H54 (cell line): ENCODE measurements around the gene PLD6.
A peak's percentile ranks its signal among the peaks of the same experiment; 100 is the strongest.
"Not testable (repeated sequence)": the region's sequence is repeated elsewhere in the genome, so short reads cannot be mapped to it uniquely, and the experiment has no call there.

Experiments used
- DNase-seq: peaks from one replicate; pipeline ENCODE4 v3.0.0; 2011; ENCODE audit warnings: low spot score, mixed read lengths; ENCODE audit not compliant: insufficient read length
- FAIRE-seq: peaks from 3 replicates; lab custom pipeline; 2011; peaks lifted over from hg19 to GRCh38; lab: Jason Lieb, UNC
- POLR2A ChIP-seq: IDR thresholded peaks from 2 replicates; pipeline ENCODE4 v1.6.1; 2011; ENCODE audit warnings: low read depth, mild to moderate bottlenecking, low read length

The PLD6 gene

GRCh38 chr17:17206124-17206912 lies at the start of gene PLD6:
TSS of gene PLD6 (minus strand) at chr17:17206333. CDS start at chr17:17206286, 47 bp downstream.
- FAIRE-seq (peak; percentile 52), DNase-seq (peak; percentile 86)

GRCh38 chr17:17255689-17256088 lies 49.6 kb upstream of the PLD6 start:
- FAIRE-seq, DNase-seq: not testable (repeated sequence)

More at GRCh38 chr17:17206124-17206912, at the start of gene PLD6:
- no peak; the same call in 1 of the 2 replicates for TF ChIP-seq POLR2A

- DNase-seq (no peak), FAIRE-seq (no peak)
- no peak for TF ChIP-seq POLR2A
These were observed 47.9 kb upstream of the PLD6 start for GRCh38 chr17:17254036-17254435.

- TF ChIP-seq POLR2A: no peak
- FAIRE-seq (no peak), DNase-seq (no peak)
These were observed 47.3 kb upstream of the PLD6 start for GRCh38 chr17:17253406-17253805.

- FAIRE-seq (no peak), DNase-seq (no peak)
- no peak for TF ChIP-seq POLR2A
These were observed 46.1 kb upstream of the PLD6 start for GRCh38 chr17:17252149-17252661.

GRCh38 chr17:17246879-17247278 lies 40.7 kb upstream of the PLD6 start:
- FAIRE-seq (no peak), DNase-seq (no peak)
- TF ChIP-seq POLR2A: no peak

GRCh38 chr17:17243163-17243562 lies 37.0 kb upstream of the PLD6 start:
- TF ChIP-seq POLR2A: no peak
- DNase-seq: no peak
- FAIRE-seq: no peak

- TF ChIP-seq POLR2A: no peak
- FAIRE-seq (no peak), DNase-seq (no peak)
These were observed 36.1 kb upstream of the PLD6 start for GRCh38 chr17:17242246-17242645.

- no peak for TF ChIP-seq POLR2A
- FAIRE-seq: no peak
These were observed 35.5 kb upstream of the PLD6 start for GRCh38 chr17:17241656-17242055.

GRCh38 chr17:17239832-17240231 lies 33.7 kb upstream of the PLD6 start:
- TF ChIP-seq POLR2A: no peak
- FAIRE-seq: no peak
- DNase-seq: no peak

More at GRCh38 chr17:17241656-17242055, 35.5 kb upstream of the PLD6 start:
- DNase-seq: no peak

- peak; percentile 92 for DNase-seq
- no peak for FAIRE-seq
- TF ChIP-seq POLR2A: peak; percentile 91
These were observed 31.1 kb upstream of the PLD6 start, which contains the start of gene FLCN for GRCh38 chr17:17237026-17237799. TSS of gene FLCN (minus strand) at chr17:17237168. CDS start at chr17:17228137, 9,031 bp downstream.

- FAIRE-seq: no peak
- TF ChIP-seq POLR2A: no peak
- DNase-seq: no peak
These were observed 30.3 kb upstream of the PLD6 start for GRCh38 chr17:17236295-17237025.
